ENCODE measurements around the gene RAB11B. TPM values are rescaled to one million over a fixed set of nuclear protein-coding genes. Genes with fewer than 3 reads are reported as not detected.
"Not testable (repeated sequence)": the region's sequence is repeated elsewhere in the genome, so short reads cannot be mapped to it uniquely, and the experiment has no call there.

The RAB11B gene
- total and polyA plus RNA-seq, 2 donors (not counting 1 experiment from before 2014, with no cell fraction given), result 27.8 to 46.2 TPM

DNA sequence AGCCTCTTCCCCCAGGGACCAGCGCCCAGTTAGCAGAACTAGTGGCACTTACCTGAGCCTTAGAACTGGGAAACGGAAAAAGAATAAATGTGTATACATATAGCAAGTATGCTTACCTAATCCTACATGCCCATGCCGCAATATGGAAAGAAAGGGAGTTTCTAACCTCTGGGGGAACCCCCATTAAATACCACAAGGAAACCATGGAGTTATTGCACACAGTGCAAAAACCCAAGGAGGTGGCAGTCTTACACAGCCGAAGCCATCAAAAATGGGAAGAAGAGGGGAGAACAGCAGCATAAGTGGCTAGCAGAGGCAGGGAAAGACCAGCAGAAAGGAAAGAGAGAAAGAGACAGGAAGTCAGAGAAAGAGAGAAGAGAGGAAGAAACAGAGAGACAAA is 5.6 kb upstream of the RAB11B start:
- not testable (repeated sequence) for H3K9me3 ChIP-seq (ENCODE audit: control insufficient read depth, insufficient read depth, low read depth, low read length); H3K27me3 ChIP-seq (ENCODE audit: control insufficient read depth, insufficient read depth, low read length); H3K36me3 ChIP-seq (ENCODE audit: control insufficient read depth, insufficient read depth, low read length); H3K4me1 ChIP-seq (ENCODE audit: control insufficient read depth, extremely low read depth, insufficient read depth, low read length); DNase-seq (ENCODE audit: low read depth in 2 of 2); H4K20me1 ChIP-seq (ENCODE audit: control insufficient read depth, extremely low read depth, insufficient read depth, low read length); H3K79me2 ChIP-seq (ENCODE audit: control insufficient read depth, insufficient read depth, low read length); H3K9ac ChIP-seq (ENCODE audit: insufficient read depth, low read length); H3K4me2 ChIP-seq (ENCODE audit: extremely low read depth, insufficient read depth, low read length); H3K4me3 ChIP-seq (replicated peaks in 1 of 4; ENCODE audit: control extremely low read depth in 1 of 4, insufficient read depth in 1 of 4, low read depth in 3 of 4, low read length in 4 of 4); H2AFZ ChIP-seq (ENCODE audit: low read length); H3K27ac ChIP-seq (ENCODE audit: insufficient read depth, low read length)

DNA sequence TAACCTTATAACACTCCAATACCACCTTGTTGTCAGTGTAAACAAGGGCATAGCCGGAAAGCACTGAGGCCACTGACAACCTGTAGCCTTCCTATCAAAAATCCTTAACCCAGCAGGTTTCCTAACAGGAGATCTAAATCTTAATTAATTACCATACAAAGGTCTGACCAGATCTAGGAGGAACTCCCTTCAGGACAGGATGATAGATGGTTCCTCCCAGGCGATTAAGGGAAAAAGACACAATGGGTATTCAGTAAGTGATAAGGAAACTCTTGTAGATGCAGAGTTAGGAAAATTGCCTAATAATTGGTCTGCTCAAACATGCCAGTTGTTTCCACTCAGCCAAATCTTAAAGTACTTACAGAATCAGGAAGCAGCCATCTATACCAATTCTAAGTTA is 5.1 kb upstream of the RAB11B start:
- H3K4me2 ChIP-seq (ENCODE audit: extremely low read depth, insufficient read depth, low read length); H3K4me3 ChIP-seq (replicated peaks in 1 of 4; ENCODE audit: control extremely low read depth in 1 of 4, insufficient read depth in 1 of 4, low read depth in 3 of 4, low read length in 4 of 4); H3K27me3 ChIP-seq (ENCODE audit: control insufficient read depth, insufficient read depth, low read length); DNase-seq (ENCODE audit: low read depth in 2 of 2); H3K9me3 ChIP-seq (ENCODE audit: control insufficient read depth, insufficient read depth, low read depth, low read length); H3K4me1 ChIP-seq (ENCODE audit: control insufficient read depth, extremely low read depth, insufficient read depth, low read length); H3K79me2 ChIP-seq (ENCODE audit: control insufficient read depth, insufficient read depth, low read length); H3K9ac ChIP-seq (ENCODE audit: insufficient read depth, low read length); H3K36me3 ChIP-seq (ENCODE audit: control insufficient read depth, insufficient read depth, low read length); H3K27ac ChIP-seq (ENCODE audit: insufficient read depth, low read length); H4K20me1 ChIP-seq (ENCODE audit: control insufficient read depth, extremely low read depth, insufficient read depth, low read length); H2AFZ ChIP-seq (ENCODE audit: low read length): not testable (repeated sequence)

DNA sequence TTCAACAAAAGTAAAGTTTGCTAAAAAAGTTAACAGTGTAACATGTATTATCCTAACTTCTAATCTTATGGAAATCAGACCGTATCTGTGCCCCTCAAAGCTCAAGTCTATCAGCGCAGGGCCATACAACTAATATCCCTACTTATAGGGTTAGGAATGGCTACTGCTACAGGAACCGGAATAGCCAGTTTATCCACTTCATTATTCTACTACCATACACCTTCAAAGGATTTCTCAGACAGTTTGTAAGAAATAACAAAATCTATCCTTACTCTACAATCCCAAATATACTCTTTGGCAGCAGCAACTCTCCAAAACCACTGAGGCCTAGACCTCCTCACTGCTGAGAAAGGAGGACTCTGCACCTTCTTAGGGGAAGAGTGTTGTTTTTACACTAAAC is 4.6 kb upstream of the RAB11B start:
- not testable (repeated sequence) for H4K20me1 ChIP-seq (ENCODE audit: control insufficient read depth, extremely low read depth, insufficient read depth, low read length); H3K4me2 ChIP-seq (ENCODE audit: extremely low read depth, insufficient read depth, low read length); H3K9ac ChIP-seq (ENCODE audit: insufficient read depth, low read length)

GRCh38 chr19:8386419-8386818 is 3.7 kb upstream of the RAB11B start:
- not testable (repeated sequence) for H3K9me3 ChIP-seq (ENCODE audit: control insufficient read depth, insufficient read depth, low read depth, low read length); H3K36me3 ChIP-seq (ENCODE audit: control insufficient read depth, insufficient read depth, low read length); H4K20me1 ChIP-seq (ENCODE audit: control insufficient read depth, extremely low read depth, insufficient read depth, low read length)

More for the DNA sequence above, 4.6 kb upstream of the RAB11B start:
- H3K4me1 ChIP-seq (ENCODE audit: control insufficient read depth, extremely low read depth, insufficient read depth, low read length); H3K27ac ChIP-seq (ENCODE audit: insufficient read depth, low read length); H3K36me3 ChIP-seq (ENCODE audit: control insufficient read depth, insufficient read depth, low read length); H3K79me2 ChIP-seq (ENCODE audit: control insufficient read depth, insufficient read depth, low read length); H3K27me3 ChIP-seq (ENCODE audit: control insufficient read depth, insufficient read depth, low read length); H3K9me3 ChIP-seq (ENCODE audit: control insufficient read depth, insufficient read depth, low read depth, low read length); DNase-seq (ENCODE audit: low read depth in 2 of 2); H3K4me3 ChIP-seq (replicated peaks in 1 of 4; ENCODE audit: control extremely low read depth in 1 of 4, insufficient read depth in 1 of 4, low read depth in 3 of 4, low read length in 4 of 4); H2AFZ ChIP-seq (ENCODE audit: low read length): not testable (repeated sequence)

DNA sequence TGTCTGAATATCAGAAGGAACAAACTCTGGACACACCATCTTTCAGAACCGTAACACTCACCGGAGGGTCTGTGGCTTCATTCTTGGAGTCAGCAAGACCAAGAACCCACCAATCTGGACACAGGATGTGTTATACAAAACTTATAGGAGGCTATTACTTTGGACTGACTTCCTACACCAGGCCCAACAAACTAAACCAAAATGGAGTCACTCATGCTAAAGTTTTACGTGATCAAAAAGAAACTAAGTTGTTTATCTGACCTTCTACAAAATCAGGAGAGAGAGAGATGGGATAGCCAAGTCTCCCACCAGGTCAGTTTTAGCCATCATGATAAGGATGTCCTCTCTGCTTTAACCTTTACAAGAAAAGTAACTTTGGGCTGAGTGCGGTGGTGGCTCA is 3.2 kb upstream of the RAB11B start:
- TF ChIP-seq, protein P1, sequence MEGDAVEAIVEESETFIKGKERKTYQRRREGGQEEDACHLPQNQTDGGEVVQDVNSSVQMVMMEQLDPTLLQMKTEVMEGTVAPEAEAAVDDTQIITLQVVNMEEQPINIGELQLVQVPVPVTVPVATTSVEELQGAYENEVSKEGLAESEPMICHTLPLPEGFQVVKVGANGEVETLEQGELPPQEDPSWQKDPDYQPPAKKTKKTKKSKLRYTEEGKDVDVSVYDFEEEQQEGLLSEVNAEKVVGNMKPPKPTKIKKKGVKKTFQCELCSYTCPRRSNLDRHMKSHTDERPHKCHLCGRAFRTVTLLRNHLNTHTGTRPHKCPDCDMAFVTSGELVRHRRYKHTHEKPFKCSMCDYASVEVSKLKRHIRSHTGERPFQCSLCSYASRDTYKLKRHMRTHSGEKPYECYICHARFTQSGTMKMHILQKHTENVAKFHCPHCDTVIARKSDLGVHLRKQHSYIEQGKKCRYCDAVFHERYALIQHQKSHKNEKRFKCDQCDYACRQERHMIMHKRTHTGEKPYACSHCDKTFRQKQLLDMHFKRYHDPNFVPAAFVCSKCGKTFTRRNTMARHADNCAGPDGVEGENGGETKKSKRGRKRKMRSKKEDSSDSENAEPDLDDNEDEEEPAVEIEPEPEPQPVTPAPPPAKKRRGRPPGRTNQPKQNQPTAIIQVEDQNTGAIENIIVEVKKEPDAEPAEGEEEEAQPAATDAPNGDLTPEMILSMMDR (conservative IDR thresholded peaks at IDR 0.05 in 1 of 2, IDR thresholded peaks at IDR 0.05 in 1 of 2; ENCODE audit: low read depth in 1 of 2, low read length in 2 of 2), result no peak
- TF ChIP-seq EZH2 (IDR thresholded peaks at IDR 0.05; ENCODE audit: low read length, missing control alignments), result no peak
- Histone ChIP-seq H3K4me3 (replicated peaks in 1 of 4; ENCODE audit: control extremely low read depth in 1 of 4, insufficient read depth in 1 of 4, low read depth in 3 of 4, low read length in 4 of 4) (no peak overlapping the region), H3K36me3 (ENCODE audit: control insufficient read depth, insufficient read depth, low read length) (no peaks in the 10 kb centered on the region), H3K27me3 (ENCODE audit: control insufficient read depth, insufficient read depth, low read length) (no peaks in the 10 kb centered on the region), H3K9me3 (ENCODE audit: control insufficient read depth, insufficient read depth, low read depth, low read length) (no peaks in the 10 kb centered on the region), H2AFZ (ENCODE audit: low read length) (no peak overlapping the region), H3K4me2 (ENCODE audit: extremely low read depth, insufficient read depth, low read length) (no peak overlapping the region), H3K9ac (ENCODE audit: insufficient read depth, low read length) (no peak overlapping the region), H3K79me2 (ENCODE audit: control insufficient read depth, insufficient read depth, low read length) (peaks cover 7% of the 10 kb centered on the region), H3K27ac (ENCODE audit: insufficient read depth, low read length) (no peak overlapping the region), H4K20me1 (ENCODE audit: control insufficient read depth, extremely low read depth, insufficient read depth, low read length) (no peaks in the 10 kb centered on the region), H3K4me1 (ENCODE audit: control insufficient read depth, extremely low read depth, insufficient read depth, low read length) (peaks cover 5% of the 10 kb centered on the region)
- no peak for DNase-seq (ENCODE audit: low read depth in 2 of 2)

More at GRCh38 chr19:8386419-8386818, 3.7 kb upstream of the RAB11B start:
- H3K27ac ChIP-seq (ENCODE audit: insufficient read depth, low read length); H3K79me2 ChIP-seq (ENCODE audit: control insufficient read depth, insufficient read depth, low read length); H3K4me2 ChIP-seq (ENCODE audit: extremely low read depth, insufficient read depth, low read length); H3K4me3 ChIP-seq (replicated peaks in 1 of 4; ENCODE audit: control extremely low read depth in 1 of 4, insufficient read depth in 1 of 4, low read depth in 3 of 4, low read length in 4 of 4); H3K4me1 ChIP-seq (ENCODE audit: control insufficient read depth, extremely low read depth, insufficient read depth, low read length); H3K9ac ChIP-seq (ENCODE audit: insufficient read depth, low read length); DNase-seq (ENCODE audit: low read depth in 2 of 2); H2AFZ ChIP-seq (ENCODE audit: low read length); H3K27me3 ChIP-seq (ENCODE audit: control insufficient read depth, insufficient read depth, low read length): not testable (repeated sequence)

Measured in fibroblast of lung (primary cell).